ENCODE results near the gene POLR3C.
"Not testable (repeated sequence)": the region's sequence is repeated elsewhere in the genome, so short reads cannot be mapped to it uniquely, and the experiment has no call there.

POLR3C gene

GRCh38 chr1:145823565-145824498, at the start of gene POLR3C, which contains the start of gene RNF115:
Gene POLR3C, plus strand, starts transcription at chr1:145824200. Its CDS starts 1,577 bp downstream, at chr1:145825777.
Gene RNF115, minus strand, starts transcription at chr1:145824095. Its CDS starts 222 bp downstream, at chr1:145823873.
- Histone ChIP-seq H3K9ac (ENCODE audit: low read depth in 1 of 2, low read length in 2 of 2) (peak within 1 kb of the TSS; percentile 66 to 79), H3K27ac (ENCODE audit: low read depth in 2 of 2, low read length in 2 of 2) (peak within 1 kb of the TSS; percentile 72 to 89), H3K27me3 (ENCODE audit: control insufficient read depth in 2 of 2, insufficient read depth in 2 of 2, low read length in 2 of 2) (no peaks in the 10 kb centered on the region), H3K9me3 (ENCODE audit: control insufficient read depth in 2 of 2, low read length in 2 of 2) (no peaks in the 10 kb centered on the region), H3K4me3 (ENCODE audit: low read length in 2 of 2) (peak within 1 kb of the TSS; percentile 80 to 91), H3K36me3 (ENCODE audit: control insufficient read depth in 2 of 2, insufficient read depth in 2 of 2, low read length in 2 of 2) (peaks cover 24 to 26% of the 10 kb centered on the region in 2 donors), H3K4me1 (ENCODE audit: control insufficient read depth in 2 of 2, insufficient read depth in 2 of 2, low read length in 2 of 2) (no peaks in the 10 kb centered on the region)

- no peaks in the 10 kb centered on the region for H3K9me3 ChIP-seq (ENCODE audit: control insufficient read depth in 2 of 2, low read length in 2 of 2)
- H3K4me1 ChIP-seq (ENCODE audit: control insufficient read depth in 2 of 2, insufficient read depth in 2 of 2, low read length in 2 of 2): no peaks in the 10 kb centered on the region
- no peak overlapping the region for H3K4me3 ChIP-seq (ENCODE audit: low read length in 2 of 2)
These were observed 46.4 kb upstream of the POLR3C start for GRCh38 chr1:145777357-145778145.

GRCh38 chr1:145778146-145778540, 45.9 kb upstream of the POLR3C start:
- H3K4me3 ChIP-seq (ENCODE audit: low read length in 2 of 2): no peak overlapping the region
- H3K27ac ChIP-seq (ENCODE audit: low read depth in 2 of 2, low read length in 2 of 2): no peak overlapping the region
- H3K27me3 ChIP-seq (ENCODE audit: control insufficient read depth in 2 of 2, insufficient read depth in 2 of 2, low read length in 2 of 2): no peaks in the 10 kb centered on the region
- H3K9me3 ChIP-seq (ENCODE audit: control insufficient read depth in 2 of 2, low read length in 2 of 2): no peaks in the 10 kb centered on the region
- peaks cover 0 to 2% of the 10 kb centered on the region in 2 donors for H3K36me3 ChIP-seq (ENCODE audit: control insufficient read depth in 2 of 2, insufficient read depth in 2 of 2, low read length in 2 of 2)
- no peaks in the 10 kb centered on the region for H3K4me1 ChIP-seq (ENCODE audit: control insufficient read depth in 2 of 2, insufficient read depth in 2 of 2, low read length in 2 of 2)
- no peak overlapping the region for H3K9ac ChIP-seq (ENCODE audit: low read depth in 1 of 2, low read length in 2 of 2)

More at GRCh38 chr1:145777357-145778145, 46.4 kb upstream of the POLR3C start:
- Histone ChIP-seq H3K36me3 (ENCODE audit: control insufficient read depth in 2 of 2, insufficient read depth in 2 of 2, low read length in 2 of 2) (peaks cover 0 to 2% of the 10 kb centered on the region in 2 donors), H3K9ac (ENCODE audit: low read depth in 1 of 2, low read length in 2 of 2) (no peak overlapping the region), H3K27me3 (ENCODE audit: control insufficient read depth in 2 of 2, insufficient read depth in 2 of 2, low read length in 2 of 2) (no peaks in the 10 kb centered on the region), H3K27ac (ENCODE audit: low read depth in 2 of 2, low read length in 2 of 2) (no peak overlapping the region)

GRCh38 chr1:145782272-145783099, 41.5 kb upstream of the POLR3C start:
- Histone ChIP-seq H3K4me1 (ENCODE audit: control insufficient read depth in 2 of 2, insufficient read depth in 2 of 2, low read length in 2 of 2) (peaks cover 4 to 6% of the 10 kb centered on the region in 2 donors), H3K9me3 (ENCODE audit: control insufficient read depth in 2 of 2, low read length in 2 of 2) (no peaks in the 10 kb centered on the region), H3K27me3 (ENCODE audit: control insufficient read depth in 2 of 2, insufficient read depth in 2 of 2, low read length in 2 of 2) (no peaks in the 10 kb centered on the region), H3K9ac (ENCODE audit: low read depth in 1 of 2, low read length in 2 of 2) (no peak overlapping the region), H3K27ac (ENCODE audit: low read depth in 2 of 2, low read length in 2 of 2) (no peak overlapping the region), H3K4me3 (ENCODE audit: low read length in 2 of 2) (no peak overlapping the region), H3K36me3 (ENCODE audit: control insufficient read depth in 2 of 2, insufficient read depth in 2 of 2, low read length in 2 of 2) (no peaks in the 10 kb centered on the region)

GRCh38 chr1:145784409-145784808, 39.6 kb upstream of the POLR3C start:
- Histone ChIP-seq H3K27ac (ENCODE audit: low read depth in 2 of 2, low read length in 2 of 2) (no peak overlapping the region), H3K36me3 (ENCODE audit: control insufficient read depth in 2 of 2, insufficient read depth in 2 of 2, low read length in 2 of 2) (peaks cover 0 to 7% of the 10 kb centered on the region in 2 donors), H3K9ac (ENCODE audit: low read depth in 1 of 2, low read length in 2 of 2) (no peak overlapping the region), H3K9me3 (ENCODE audit: control insufficient read depth in 2 of 2, low read length in 2 of 2) (no peaks in the 10 kb centered on the region), H3K4me3 (ENCODE audit: low read length in 2 of 2) (no peak overlapping the region), H3K4me1 (ENCODE audit: control insufficient read depth in 2 of 2, insufficient read depth in 2 of 2, low read length in 2 of 2) (peaks cover 4 to 6% of the 10 kb centered on the region in 2 donors), H3K27me3 (ENCODE audit: control insufficient read depth in 2 of 2, insufficient read depth in 2 of 2, low read length in 2 of 2) (no peaks in the 10 kb centered on the region)

GRCh38 chr1:145785547-145785946, 38.5 kb upstream of the POLR3C start:
- Histone ChIP-seq H3K9ac (ENCODE audit: low read depth in 1 of 2, low read length in 2 of 2) (no peak overlapping the region), H3K27ac (ENCODE audit: low read depth in 2 of 2, low read length in 2 of 2) (no peak overlapping the region)

GRCh38 chr1:145786271-145786670, 37.7 kb upstream of the POLR3C start:
- H3K36me3 ChIP-seq (ENCODE audit: control insufficient read depth in 2 of 2, insufficient read depth in 2 of 2, low read length in 2 of 2): peaks cover 0 to 7% of the 10 kb centered on the region in 2 donors
- no peak overlapping the region for H3K9ac ChIP-seq (ENCODE audit: low read depth in 1 of 2, low read length in 2 of 2)
- H3K9me3 ChIP-seq (ENCODE audit: control insufficient read depth in 2 of 2, low read length in 2 of 2): no peaks in the 10 kb centered on the region
- no peak overlapping the region for H3K27ac ChIP-seq (ENCODE audit: low read depth in 2 of 2, low read length in 2 of 2)
- H3K27me3 ChIP-seq (ENCODE audit: control insufficient read depth in 2 of 2, insufficient read depth in 2 of 2, low read length in 2 of 2): no peaks in the 10 kb centered on the region
- peaks cover 4 to 6% of the 10 kb centered on the region in 2 donors for H3K4me1 ChIP-seq (ENCODE audit: control insufficient read depth in 2 of 2, insufficient read depth in 2 of 2, low read length in 2 of 2)
- H3K4me3 ChIP-seq (ENCODE audit: low read length in 2 of 2): no peak overlapping the region

More at GRCh38 chr1:145785547-145785946, 38.5 kb upstream of the POLR3C start:
- peaks cover 0 to 7% of the 10 kb centered on the region in 2 donors for H3K36me3 ChIP-seq (ENCODE audit: control insufficient read depth in 2 of 2, insufficient read depth in 2 of 2, low read length in 2 of 2)
- H3K4me1 ChIP-seq (ENCODE audit: control insufficient read depth in 2 of 2, insufficient read depth in 2 of 2, low read length in 2 of 2): peaks cover 4 to 6% of the 10 kb centered on the region in 2 donors
- H3K4me3 ChIP-seq (ENCODE audit: low read length in 2 of 2): peak overlapping the region in 1 of 2 donors; percentile 14
- no peaks in the 10 kb centered on the region for H3K27me3 ChIP-seq (ENCODE audit: control insufficient read depth in 2 of 2, insufficient read depth in 2 of 2, low read length in 2 of 2)
- no peaks in the 10 kb centered on the region for H3K9me3 ChIP-seq (ENCODE audit: control insufficient read depth in 2 of 2, low read length in 2 of 2)

GRCh38 chr1:145788580-145788979, 35.4 kb upstream of the POLR3C start:
- no peak overlapping the region for H3K9ac ChIP-seq (ENCODE audit: low read depth in 1 of 2, low read length in 2 of 2)
- no peak overlapping the region for H3K4me3 ChIP-seq (ENCODE audit: low read length in 2 of 2)
- no peaks in the 10 kb centered on the region for H3K9me3 ChIP-seq (ENCODE audit: control insufficient read depth in 2 of 2, low read length in 2 of 2)
- no peak overlapping the region for H3K27ac ChIP-seq (ENCODE audit: low read depth in 2 of 2, low read length in 2 of 2)
- no peaks in the 10 kb centered on the region for H3K27me3 ChIP-seq (ENCODE audit: control insufficient read depth in 2 of 2, insufficient read depth in 2 of 2, low read length in 2 of 2)
- peaks cover 0 to 7% of the 10 kb centered on the region in 2 donors for H3K36me3 ChIP-seq (ENCODE audit: control insufficient read depth in 2 of 2, insufficient read depth in 2 of 2, low read length in 2 of 2)
- H3K4me1 ChIP-seq (ENCODE audit: control insufficient read depth in 2 of 2, insufficient read depth in 2 of 2, low read length in 2 of 2): peaks cover 4 to 6% of the 10 kb centered on the region in 2 donors

- not testable (repeated sequence) for H3K9me3 ChIP-seq (ENCODE audit: control insufficient read depth in 2 of 2, low read length in 2 of 2); H3K27me3 ChIP-seq (ENCODE audit: control insufficient read depth in 2 of 2, insufficient read depth in 2 of 2, low read length in 2 of 2); H3K4me1 ChIP-seq (ENCODE audit: control insufficient read depth in 2 of 2, insufficient read depth in 2 of 2, low read length in 2 of 2); H3K36me3 ChIP-seq (ENCODE audit: control insufficient read depth in 2 of 2, insufficient read depth in 2 of 2, low read length in 2 of 2); H3K4me3 ChIP-seq (ENCODE audit: low read length in 2 of 2); H3K9ac ChIP-seq (ENCODE audit: low read depth in 1 of 2, low read length in 2 of 2); H3K27ac ChIP-seq (ENCODE audit: low read depth in 2 of 2, low read length in 2 of 2)
These were observed 32.1 kb upstream of the POLR3C start for GRCh38 chr1:145791860-145792259.

Data from mucosa of rectum (tissue), 2 donors.